ENCODE measurements around the gene MOV10L1.
A peak's percentile ranks its signal among the peaks of the same experiment; 100 is the strongest.

MOV10L1 gene

GRCh38 chr22:50178871-50179869 lies 89.4 kb downstream of the MOV10L1 start:
- DNase-seq: no peak

- no peak for DNase-seq
Measured at GRCh38 chr22:50179937-50180726, 90.3 kb downstream of the MOV10L1 start.

GRCh38 chr22:50180727-50181521 lies 91.1 kb downstream of the MOV10L1 start:
- DNase-seq: no peak

GRCh38 chr22:50182176-50183081 lies 92.6 kb downstream of the MOV10L1 start:
- DNase-seq: no peak

GRCh38 chr22:50183141-50183971 lies 93.5 kb downstream of the MOV10L1 start:
- no peak for DNase-seq

GRCh38 chr22:50184004-50184901 lies 94.4 kb downstream of the MOV10L1 start:
- no peak for DNase-seq

- DNase-seq: no peak
Measured at GRCh38 chr22:50184902-50185374, 95.1 kb downstream of the MOV10L1 start.

- DNase-seq: peak; percentile 91
Measured at GRCh38 chr22:50185375-50186087, 95.7 kb downstream of the MOV10L1 start, which contains the start of gene TRABD. TSS of gene TRABD (plus strand) at chr22:50185913. CDS start at chr22:50193061, 7,148 bp downstream.

GRCh38 chr22:50186181-50186714 lies 96.4 kb downstream of the MOV10L1 start:
- DNase-seq: no peak

GRCh38 chr22:50186761-50187523 lies 97.1 kb downstream of the MOV10L1 start:
- no peak for DNase-seq

- no peak for DNase-seq
Measured at GRCh38 chr22:50188356-50188755, 98.5 kb downstream of the MOV10L1 start.

GRCh38 chr22:50189184-50189848 lies 99.5 kb downstream of the MOV10L1 start:
- no peak for DNase-seq

GRCh38 chr22:50189849-50190181 lies 100.0 kb downstream of the MOV10L1 start:
- DNase-seq: no peak

- peak; percentile 92 for DNase-seq
Measured at GRCh38 chr22:50190182-50190940, 100.6 kb downstream of the MOV10L1 start.

- peak; percentile 84 for DNase-seq
Measured at GRCh38 chr22:50190941-50191741, 101.3 kb downstream of the MOV10L1 start.
